RWPE1 (cell line): ENCODE data around the gene LPIN1.

Experiments
- CTCF ChIA-PET: fragments of 350-600 bp; sonication (Branson Sonifier 250); formaldehyde crosslinking; extraction: SDS; loops from one replicate; lab custom pipeline; 2021; lab: Yijun Ruan, JAX
- POLR2A ChIA-PET: fragments of 400-600 bp; formaldehyde crosslinking; extraction: SDS; loops from one replicate; lab custom pipeline; 2020; ENCODE audit warnings: antibody characterized with exemption; ENCODE audit not compliant: low non-redundant PET; lab: Yijun Ruan, JAX
- DNase-seq: peaks from one replicate; pipeline ENCODE4 v3.0.0; 2012; ENCODE audit warnings: low spot score
- H3K27ac ChIP-seq: fragments of 450-650 bp; 2 replicates; pipeline ENCODE4 v1.5.1; 2017
- TF ChIP-seq, protein P1 (sequence below): fragments of 450-650 bp; conservative IDR thresholded peaks from 2 replicates; pipeline ENCODE4 v1.5.1; 2017; ENCODE audit warnings: low read depth, mild to moderate bottlenecking

LPIN1 gene

DNA sequence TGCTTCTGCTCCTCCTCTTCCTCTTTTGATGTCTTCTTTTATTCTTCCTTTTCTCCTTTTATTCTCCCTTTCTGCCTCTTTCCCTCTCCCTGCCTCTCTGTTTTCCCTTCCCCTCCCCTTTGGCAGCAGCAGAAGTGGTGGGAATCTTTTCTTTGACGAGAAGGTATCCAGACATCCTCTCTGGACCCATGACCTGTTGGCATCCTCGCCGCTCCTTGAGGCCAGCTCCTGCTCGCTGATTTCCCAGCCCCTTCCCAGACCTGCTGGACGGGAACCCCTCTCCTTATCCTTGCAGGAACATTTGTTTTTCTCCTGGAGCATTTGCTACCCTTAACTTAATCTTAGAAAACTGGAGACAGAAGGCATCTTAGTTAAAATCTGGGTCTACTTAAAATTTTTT lies 130.5 kb downstream of the LPIN1 start:
- no peak for DNase-seq
- TF ChIP-seq, protein P1, sequence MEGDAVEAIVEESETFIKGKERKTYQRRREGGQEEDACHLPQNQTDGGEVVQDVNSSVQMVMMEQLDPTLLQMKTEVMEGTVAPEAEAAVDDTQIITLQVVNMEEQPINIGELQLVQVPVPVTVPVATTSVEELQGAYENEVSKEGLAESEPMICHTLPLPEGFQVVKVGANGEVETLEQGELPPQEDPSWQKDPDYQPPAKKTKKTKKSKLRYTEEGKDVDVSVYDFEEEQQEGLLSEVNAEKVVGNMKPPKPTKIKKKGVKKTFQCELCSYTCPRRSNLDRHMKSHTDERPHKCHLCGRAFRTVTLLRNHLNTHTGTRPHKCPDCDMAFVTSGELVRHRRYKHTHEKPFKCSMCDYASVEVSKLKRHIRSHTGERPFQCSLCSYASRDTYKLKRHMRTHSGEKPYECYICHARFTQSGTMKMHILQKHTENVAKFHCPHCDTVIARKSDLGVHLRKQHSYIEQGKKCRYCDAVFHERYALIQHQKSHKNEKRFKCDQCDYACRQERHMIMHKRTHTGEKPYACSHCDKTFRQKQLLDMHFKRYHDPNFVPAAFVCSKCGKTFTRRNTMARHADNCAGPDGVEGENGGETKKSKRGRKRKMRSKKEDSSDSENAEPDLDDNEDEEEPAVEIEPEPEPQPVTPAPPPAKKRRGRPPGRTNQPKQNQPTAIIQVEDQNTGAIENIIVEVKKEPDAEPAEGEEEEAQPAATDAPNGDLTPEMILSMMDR, result no peak
- CTCF ChIA-PET, result no interaction called here
- no peak overlapping the region for H3K27ac ChIP-seq
- POLR2A ChIA-PET, result no interaction called here
